SW 1271 (cell line): ENCODE data around the gene DDX6.
"Not testable (repeated sequence)": the region's sequence is repeated elsewhere in the genome, so short reads cannot be mapped to it uniquely, and the experiment has no call there.

Experiments used
- DNase-seq, 2 experiments: peaks; one replicate each; lab custom pipeline; 2025; lab: John Stamatoyannopoulos, UW

The DDX6 gene

GRCh38 chr11:118744046-118744445 lies 46.9 kb downstream of the DDX6 start:
- DNase-seq: no peak

- DNase-seq: no peak
These were observed 48.7 kb downstream of the DDX6 start for GRCh38 chr11:118742304-118742703.

GRCh38 chr11:118740892-118741291 lies 50.1 kb downstream of the DDX6 start:
- DNase-seq: no peak

- DNase-seq: no peak
These were observed 55.8 kb downstream of the DDX6 start for GRCh38 chr11:118735203-118735602.

DNA sequence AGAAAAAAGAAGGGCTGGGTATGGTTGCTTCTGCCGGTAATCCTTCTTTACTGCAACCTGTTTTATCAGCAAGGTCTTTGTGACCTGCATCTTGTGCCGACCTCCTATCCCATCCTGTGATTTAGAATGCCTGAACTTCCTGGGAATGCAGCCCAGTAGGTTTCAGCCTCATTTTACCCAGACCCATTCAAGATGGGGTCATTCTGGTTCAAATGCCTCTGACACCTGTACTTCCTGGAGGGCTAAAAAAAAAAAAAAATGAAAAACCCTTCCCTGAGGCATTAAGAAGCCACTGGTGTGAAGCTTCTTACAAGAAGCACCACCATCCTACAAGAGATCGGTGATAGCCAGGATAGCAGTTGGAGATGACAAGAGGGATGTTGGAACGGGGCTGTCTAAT lies 56.9 kb downstream of the DDX6 start:
- no peak for DNase-seq

- DNase-seq: not testable (repeated sequence)
These were observed 61.2 kb downstream of the DDX6 start for GRCh38 chr11:118729753-118730152.

DNA sequence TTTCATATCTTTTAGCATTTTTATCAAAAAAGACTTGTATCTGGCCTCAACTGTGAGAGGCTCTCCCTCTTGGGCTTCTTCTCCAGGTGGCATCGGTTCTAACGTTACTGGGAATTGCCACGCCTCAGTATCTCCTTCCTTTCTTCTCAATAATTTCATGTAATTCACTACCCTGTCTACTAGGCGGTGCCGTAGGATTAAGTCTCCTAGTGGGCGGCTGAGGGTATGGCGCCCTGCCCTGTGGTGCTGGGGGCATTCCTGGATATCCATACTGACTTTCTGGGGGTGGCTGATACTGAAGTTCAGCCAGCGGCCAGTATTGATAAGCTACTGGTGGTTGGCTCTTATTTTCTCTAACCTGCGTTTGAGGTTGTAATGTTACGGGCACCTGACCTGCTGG lies 62.9 kb downstream of the DDX6 start:
- not testable (repeated sequence) for DNase-seq

GRCh38 chr11:118727721-118728066 lies 63.3 kb downstream of the DDX6 start:
- DNase-seq: not testable (repeated sequence)

DNA sequence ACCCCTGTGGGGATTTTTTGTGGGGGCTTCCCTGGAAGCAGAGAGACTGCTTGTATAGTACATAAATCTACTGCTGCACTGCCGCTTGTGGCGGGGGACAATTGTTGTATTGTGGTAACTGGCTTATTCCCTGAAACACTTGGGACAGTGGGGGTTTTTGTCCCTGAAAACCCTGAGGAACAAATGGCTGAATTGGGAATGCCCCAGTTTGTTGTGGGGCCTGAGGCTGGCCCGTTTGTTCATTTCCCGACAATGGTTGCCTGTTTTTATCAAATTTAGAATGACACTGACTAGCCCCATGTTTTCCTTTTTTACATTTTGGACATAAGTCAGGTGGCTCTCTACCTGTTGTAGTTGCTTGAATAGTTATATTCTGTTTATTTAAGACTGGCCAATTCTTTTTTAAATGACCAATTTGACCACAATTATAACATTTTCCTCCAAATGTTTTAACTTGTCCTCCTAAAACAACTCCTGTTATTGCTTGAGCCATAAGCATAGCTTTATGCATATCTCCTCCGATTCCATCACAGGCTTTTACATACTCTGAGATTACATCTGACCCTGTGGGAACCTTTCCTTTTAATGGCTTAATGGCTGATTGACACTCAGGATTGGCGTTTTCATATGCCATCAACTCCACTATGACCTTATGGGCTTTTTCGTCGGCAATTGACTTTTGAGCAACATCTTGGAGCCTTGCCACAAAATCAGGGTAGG lies 63.8 kb downstream of the DDX6 start:
- not testable (repeated sequence) for DNase-seq

DNA sequence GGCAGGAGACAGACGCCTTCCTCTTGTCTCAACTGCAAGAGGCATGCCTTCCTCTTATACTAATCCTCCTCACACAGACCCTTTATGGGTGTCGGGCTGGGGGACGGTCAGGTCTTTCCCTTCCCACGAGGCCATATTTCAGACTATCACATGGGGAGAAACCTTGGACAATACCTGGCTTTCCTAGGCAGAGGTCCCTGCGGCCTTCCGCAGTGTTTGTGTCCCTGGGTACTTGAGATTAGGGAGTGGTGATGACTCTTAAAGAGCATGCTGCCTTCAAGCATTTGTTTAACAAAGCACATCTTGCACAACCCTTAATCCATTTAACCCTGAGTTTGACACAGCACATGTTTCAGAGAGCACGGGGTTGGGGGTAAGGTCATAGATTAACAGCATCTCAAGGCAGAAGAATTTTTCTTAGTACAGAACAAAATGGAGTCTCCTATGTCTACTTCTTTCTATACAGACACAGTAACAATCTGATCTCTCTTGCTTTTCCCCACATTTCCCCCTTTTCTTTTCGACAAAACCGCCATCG lies 69.4 kb downstream of the DDX6 start:
- not testable (repeated sequence) for DNase-seq

GRCh38 chr11:118720740-118721139 lies 70.2 kb downstream of the DDX6 start:
- DNase-seq: not testable (repeated sequence)

- DNase-seq: not testable (repeated sequence)
These were observed 70.9 kb downstream of the DDX6 start for GRCh38 chr11:118720078-118720477.

- DNase-seq: not testable (repeated sequence)
These were observed 72.4 kb downstream of the DDX6 start for GRCh38 chr11:118718562-118718961.

DNA sequence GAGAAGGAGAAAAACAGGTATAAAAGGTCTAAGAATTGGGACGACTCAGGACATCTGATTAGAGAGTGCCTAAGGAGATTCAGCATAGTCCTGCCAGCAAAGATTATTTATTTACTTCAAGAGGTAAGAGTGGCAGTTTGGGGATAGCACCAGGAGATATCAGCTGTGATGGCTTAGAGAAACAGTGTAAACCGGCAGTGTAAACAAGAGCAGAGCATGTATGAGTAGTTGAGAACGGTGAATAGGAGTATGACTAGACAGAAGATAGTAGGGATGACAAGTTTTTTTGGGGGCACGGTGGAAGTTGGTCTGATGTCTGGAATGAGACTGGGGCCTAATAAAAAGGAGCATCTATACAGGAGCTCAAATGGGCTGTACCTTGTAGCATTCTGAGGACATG lies 73.2 kb downstream of the DDX6 start:
- not testable (repeated sequence) for DNase-seq

GRCh38 chr11:118717221-118717620 lies 73.7 kb downstream of the DDX6 start:
- not testable (repeated sequence) for DNase-seq

GRCh38 chr11:118715837-118716260 lies 75.1 kb downstream of the DDX6 start:
- no peak for DNase-seq

GRCh38 chr11:118715245-118715831 lies 75.6 kb downstream of the DDX6 start:
- no peak for DNase-seq

GRCh38 chr11:118714816-118715215 lies 76.1 kb downstream of the DDX6 start:
- DNase-seq: no peak

DNA sequence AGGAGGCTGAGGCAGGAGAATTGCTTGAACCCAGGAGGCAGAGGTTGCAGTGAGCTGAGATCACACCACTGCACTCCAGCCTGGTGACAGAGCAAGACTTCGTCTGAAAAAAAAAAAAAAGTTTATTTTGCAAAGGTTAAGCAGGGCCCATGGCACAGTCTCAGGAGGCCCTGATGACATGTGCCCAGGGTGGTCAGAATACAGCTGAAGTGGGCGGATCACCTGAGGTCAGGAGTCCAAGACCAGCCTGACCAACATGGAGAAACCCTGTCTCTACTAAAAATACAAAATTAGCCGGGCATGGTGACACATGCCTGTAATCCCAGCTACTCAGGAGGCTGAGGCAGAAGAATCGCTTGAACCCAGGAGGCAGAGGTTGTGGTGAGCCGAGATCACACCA lies 76.5 kb downstream of the DDX6 start:
- not testable (repeated sequence) for DNase-seq

GRCh38 chr11:118708296-118708695 lies 82.7 kb downstream of the DDX6 start:
- no peak for DNase-seq

GRCh38 chr11:118706546-118706825 lies 84.5 kb downstream of the DDX6 start:
- DNase-seq: no peak

GRCh38 chr11:118705791-118706545 lies 85.0 kb downstream of the DDX6 start:
- no peak for DNase-seq

DNA sequence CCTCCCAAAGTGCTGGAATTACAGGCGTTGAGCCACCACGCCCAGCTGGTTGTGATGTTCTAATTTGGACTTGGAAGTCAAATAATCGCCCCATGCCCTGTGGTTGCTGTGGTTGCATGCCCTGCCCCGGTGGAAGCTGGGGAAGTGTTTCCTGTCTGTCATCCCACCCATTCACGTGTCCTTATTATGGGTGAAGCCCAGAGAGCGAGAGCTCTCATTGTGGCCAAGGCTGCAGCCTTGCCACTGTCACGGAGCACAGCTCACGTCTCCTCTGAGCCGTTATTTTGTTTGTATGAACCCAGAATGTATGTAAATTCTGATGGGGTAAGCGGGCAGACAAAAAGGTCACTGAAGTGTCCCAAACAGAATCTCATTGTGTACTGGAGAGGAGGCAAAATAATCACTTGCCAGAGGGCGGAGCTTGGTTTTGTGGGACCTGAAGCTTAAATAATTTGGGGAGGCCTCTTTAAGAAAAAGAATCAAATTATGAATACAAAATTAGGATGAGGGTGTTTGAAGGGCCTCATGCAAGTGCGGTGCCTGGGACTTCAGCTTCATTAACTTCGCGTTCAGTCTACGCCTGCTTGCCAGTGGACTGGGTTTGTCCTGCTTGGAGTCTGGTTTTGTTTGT lies 85.7 kb downstream of the DDX6 start:
- DNase-seq: no peak
